A673 (cell line): Measurements from ENCODE around the gene UNC13B.

ENCODE experiments used
- EZH2 ChIP-seq: fragments of 200-600 bp; sonication (generic); IDR thresholded peaks from 2 replicates; pipeline ENCODE4 v1.6.1; 2017; ENCODE audit warnings: borderline replicate concordance, low read depth, mild to moderate bottlenecking, mixed read lengths, antibody characterized with exemption, low read length; ENCODE audit not compliant: poor library complexity, severe bottlenecking
- TF ChIP-seq, protein P1 (sequence below): fragments of 300-800, 200-600 bp; sonication (generic); conservative IDR thresholded peaks from 2 replicates; pipeline ENCODE4 v1.5.1; 2017; ENCODE audit warnings: low read depth, mild to moderate bottlenecking, antibody characterized with exemption, low read length, moderate library complexity, mixed read lengths

DNA sequence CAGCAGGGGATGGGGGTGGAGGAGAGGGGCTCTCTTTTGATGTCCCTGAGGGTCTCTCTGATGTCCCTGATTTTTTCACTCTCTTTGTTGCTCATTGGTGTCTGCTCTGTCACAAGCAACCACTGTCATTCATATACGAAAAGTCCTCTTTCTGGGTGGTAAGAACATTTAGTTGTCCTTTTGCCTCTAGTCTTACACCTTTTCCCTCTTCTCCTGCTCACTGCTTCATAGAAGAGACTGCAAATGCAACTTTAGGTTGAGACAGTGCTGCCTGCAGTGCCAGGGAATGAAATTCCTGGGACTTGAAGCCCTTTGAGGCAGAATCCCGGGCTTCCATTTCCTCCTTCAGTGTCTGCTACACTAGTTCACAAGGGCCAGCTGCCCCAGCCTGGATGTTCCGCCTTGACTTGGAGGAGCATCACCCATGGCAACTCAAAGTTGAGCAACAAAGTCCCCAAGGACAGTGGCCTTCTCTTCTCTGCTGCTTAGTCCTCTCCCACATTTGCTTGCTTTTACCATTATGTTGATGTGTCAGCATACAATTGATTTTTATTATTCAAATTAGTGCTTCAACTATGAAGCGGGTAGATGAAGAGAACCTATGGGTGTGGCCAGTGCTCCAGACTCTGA is 233.4 kb downstream of the UNC13B start:
- TF ChIP-seq, protein P1, sequence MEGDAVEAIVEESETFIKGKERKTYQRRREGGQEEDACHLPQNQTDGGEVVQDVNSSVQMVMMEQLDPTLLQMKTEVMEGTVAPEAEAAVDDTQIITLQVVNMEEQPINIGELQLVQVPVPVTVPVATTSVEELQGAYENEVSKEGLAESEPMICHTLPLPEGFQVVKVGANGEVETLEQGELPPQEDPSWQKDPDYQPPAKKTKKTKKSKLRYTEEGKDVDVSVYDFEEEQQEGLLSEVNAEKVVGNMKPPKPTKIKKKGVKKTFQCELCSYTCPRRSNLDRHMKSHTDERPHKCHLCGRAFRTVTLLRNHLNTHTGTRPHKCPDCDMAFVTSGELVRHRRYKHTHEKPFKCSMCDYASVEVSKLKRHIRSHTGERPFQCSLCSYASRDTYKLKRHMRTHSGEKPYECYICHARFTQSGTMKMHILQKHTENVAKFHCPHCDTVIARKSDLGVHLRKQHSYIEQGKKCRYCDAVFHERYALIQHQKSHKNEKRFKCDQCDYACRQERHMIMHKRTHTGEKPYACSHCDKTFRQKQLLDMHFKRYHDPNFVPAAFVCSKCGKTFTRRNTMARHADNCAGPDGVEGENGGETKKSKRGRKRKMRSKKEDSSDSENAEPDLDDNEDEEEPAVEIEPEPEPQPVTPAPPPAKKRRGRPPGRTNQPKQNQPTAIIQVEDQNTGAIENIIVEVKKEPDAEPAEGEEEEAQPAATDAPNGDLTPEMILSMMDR: no peak
- TF ChIP-seq EZH2: no peak
